Hepatic stellate cell (primary cell): Measurements from ENCODE around the gene CNTN4.

Source experiments
- DNase-seq: peaks from one replicate; pipeline ENCODE4 v3.0.0; 2011; ENCODE audit warnings: low spot score

The CNTN4 gene

GRCh38 chr3:3064297-3064696 lies 965.6 kb downstream of the CNTN4 start:
- DNase-seq: no peak

GRCh38 chr3:3065876-3066275 lies 967.2 kb downstream of the CNTN4 start:
- DNase-seq: no peak

- DNase-seq: no peak
Measured at GRCh38 chr3:3066378-3066777, 967.7 kb downstream of the CNTN4 start.

GRCh38 chr3:3066910-3067309 lies 968.2 kb downstream of the CNTN4 start:
- DNase-seq: no peak

- no peak for DNase-seq
Measured at GRCh38 chr3:3068358-3068881, 969.8 kb downstream of the CNTN4 start.

GRCh38 chr3:3069723-3070122 lies 971.1 kb downstream of the CNTN4 start:
- no peak for DNase-seq

GRCh38 chr3:3071136-3071535 lies 972.5 kb downstream of the CNTN4 start:
- DNase-seq: no peak

- no peak for DNase-seq
Measured at GRCh38 chr3:3074551-3075257, 976.0 kb downstream of the CNTN4 start.

GRCh38 chr3:3080309-3080708 lies 981.6 kb downstream of the CNTN4 start:
- no peak for DNase-seq

- DNase-seq: no peak
Measured at GRCh38 chr3:3081381-3082233, 982.9 kb downstream of the CNTN4 start.

GRCh38 chr3:3082234-3082924 lies 983.7 kb downstream of the CNTN4 start:
- no peak for DNase-seq

- no peak for DNase-seq
Measured at GRCh38 chr3:3084890-3085289, 986.2 kb downstream of the CNTN4 start.

- no peak for DNase-seq
Measured at GRCh38 chr3:3085782-3086181, 987.1 kb downstream of the CNTN4 start.

- no peak for DNase-seq
Measured at GRCh38 chr3:3086239-3086638, 987.6 kb downstream of the CNTN4 start.

GRCh38 chr3:3087279-3087678 lies 988.6 kb downstream of the CNTN4 start:
- no peak for DNase-seq

- no peak for DNase-seq
Measured at GRCh38 chr3:3087716-3088465, 989.2 kb downstream of the CNTN4 start.

- no peak for DNase-seq
Measured at GRCh38 chr3:3089017-3089416, 990.4 kb downstream of the CNTN4 start.

- DNase-seq: no peak
Measured at GRCh38 chr3:3097958-3098357, 999.3 kb downstream of the CNTN4 start.

GRCh38 chr3:3101660-3102458 lies 1003.2 kb downstream of the CNTN4 start:
- no peak for DNase-seq

- DNase-seq: no peak
Measured at GRCh38 chr3:3102751-3103150, 1004.1 kb downstream of the CNTN4 start.

GRCh38 chr3:3105246-3105645 lies 1006.6 kb downstream of the CNTN4 start:
- no peak for DNase-seq
